Small intestine (tissue), 7 donors: ENCODE measurements around the gene CHST8. TPM values are rescaled to one million over a fixed set of nuclear protein-coding genes. Genes with fewer than 3 reads are reported as not detected.

Experiments used
- DNase-seq, 2 donors: peaks; one replicate each; pipeline versions ENCODE4 v3.0.0 to v3.0.0-alpha.2; 2013
- FAIRE-seq: peaks from 2 replicates; lab custom pipeline; 2012; peaks lifted over from hg19 to GRCh38; lab: Jason Lieb, UNC
- H3K27ac ChIP-seq, 3 donors: one replicate each; pipeline ENCODE4 v1.5.1; 2013; ENCODE audit warnings: low read length in 2 of 3, mild to moderate bottlenecking in 2 of 3, control low read depth in 1 of 3, inconsistent platforms in 1 of 3, low read depth in 1 of 3, moderate library complexity in 1 of 3
- H3K27me3 ChIP-seq, 3 donors: one replicate each; pipeline ENCODE4 v1.6.1; 2013; ENCODE audit warnings: low read length in 3 of 3, inconsistent platforms in 1 of 3; ENCODE audit not compliant: control insufficient read depth in 3 of 3, insufficient read depth in 3 of 3
- H3K36me3 ChIP-seq, 3 donors: one replicate each; pipeline ENCODE4 v1.6.1; 2013; ENCODE audit warnings: low read length in 3 of 3, inconsistent platforms in 1 of 3, low read depth in 1 of 3, mild to moderate bottlenecking in 1 of 3, moderate library complexity in 1 of 3; ENCODE audit not compliant: control insufficient read depth in 3 of 3, insufficient read depth in 2 of 3
- H3K4me1 ChIP-seq, 3 donors: one replicate each; pipeline ENCODE4 v1.6.1; 2013; ENCODE audit warnings: low read length in 2 of 3, inconsistent platforms in 1 of 3, low read depth in 1 of 3, mild to moderate bottlenecking in 1 of 3, moderate library complexity in 1 of 3; ENCODE audit not compliant: control insufficient read depth in 3 of 3, insufficient read depth in 2 of 3
- H3K4me3 ChIP-seq, 3 donors: one replicate each; pipeline ENCODE4 v1.5.1; 2013; ENCODE audit warnings: low read length in 3 of 3, control low read depth in 1 of 3, inconsistent platforms in 1 of 3, low read depth in 1 of 3, mild to moderate bottlenecking in 1 of 3, moderate library complexity in 1 of 3
- H3K9me3 ChIP-seq, 2 donors: one replicate each; pipeline ENCODE4 v1.6.1; 2013; ENCODE audit warnings: low read depth in 1 of 2, low read length in 1 of 2; ENCODE audit not compliant: control insufficient read depth in 2 of 2, insufficient read depth in 1 of 2
- WGBS, 3 donors: extraction: QIAGEN DNeasy Blood & Tissue Kit; methylation state at CpG; one replicate each; pipeline ENCODE4 v1.1.7; 2013; 5-methylcytosine and 5-hydroxymethylcytosine counted together
- polyA plus RNA-seq, 4 donors: library from polyadenylated mRNA; stranded (reverse) in 3 of 4; unstranded in 1 of 4; fragments of 200-250 nt in 3 of 4; fragments of 120-200 nt in 1 of 4; gene quantifications; one replicate each; pipeline versions ENCODE4 v1.2.1 to v1.2.3, GENCODE V29; 2013
- donor health status: healthy with polysubstance abuse.
- donor health status: control.
- donor health status: control.
- donor health status: Bipolar disorder and iron deficiency.
- donor health status: healthy.

The CHST8 gene
- polyA plus RNA-seq, 4 donors = 0.21 to 0.54 TPM; not detected in 2

DNA sequence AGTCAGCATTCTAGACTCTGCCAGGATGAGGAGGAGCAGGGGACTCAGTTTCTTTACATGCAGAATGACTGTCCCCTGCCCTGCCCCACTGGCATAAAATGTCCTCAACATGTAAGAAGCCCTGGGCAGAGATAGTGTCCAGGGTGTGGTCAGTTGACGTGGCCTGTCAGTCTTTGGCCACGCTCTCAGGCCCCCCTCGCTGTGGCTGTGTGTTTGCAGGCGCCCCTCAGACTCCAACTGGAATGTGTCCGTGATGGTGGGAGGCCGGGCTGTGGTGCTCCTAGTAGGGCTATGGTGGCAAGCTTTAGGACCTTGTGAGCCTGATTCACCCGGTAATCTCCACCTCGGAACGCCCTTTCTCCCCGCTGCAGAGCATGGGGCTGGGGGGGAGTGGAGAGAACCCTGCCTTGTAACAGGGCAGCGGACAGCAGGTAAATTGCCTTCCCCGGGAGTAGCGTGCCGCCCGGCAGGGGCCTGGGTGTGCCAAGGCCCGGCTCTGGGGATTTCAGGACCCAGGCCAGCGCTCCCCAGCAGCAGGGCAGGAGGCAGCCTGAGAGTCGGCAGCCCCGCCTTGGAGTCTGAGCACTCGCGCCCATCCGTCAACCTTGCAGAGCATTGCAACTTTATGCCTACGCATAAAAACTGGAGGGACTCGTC is 62.3 kb downstream of the CHST8 start:
- Histone ChIP-seq H3K27ac (no peak overlapping the region), H3K4me3 (no peak overlapping the region), H3K9me3 (no peaks in the 10 kb centered on the region), H3K27me3 (peaks cover 0 to 19% (median 4%) of the 10 kb centered on the region in 3 donors), H3K36me3 (no peaks in the 10 kb centered on the region), H3K4me1 (no peaks in the 10 kb centered on the region)
- DNase-seq = peak in 1 of 2 donors; percentile 57
- FAIRE-seq = no peak
- WGBS, 3 donors = 20 to 23% (median 20%) methylated on average over 24 of the region's 24 CpGs

- no peaks in the 10 kb centered on the region for H3K4me1 ChIP-seq
- WGBS, 3 donors = 28 to 41% (median 30%) methylated on average over 42 of the region's 42 CpGs
- H3K27me3 ChIP-seq = peaks cover 0 to 19% (median 4%) of the 10 kb centered on the region in 3 donors
- H3K27ac ChIP-seq = no peak overlapping the region
- H3K4me3 ChIP-seq = no peak overlapping the region
- FAIRE-seq = no peak
- no peak for DNase-seq
- H3K36me3 ChIP-seq = no peaks in the 10 kb centered on the region
- no peaks in the 10 kb centered on the region for H3K9me3 ChIP-seq
Measured at GRCh38 chr19:33684538-33685232, 62.9 kb downstream of the CHST8 start.

- Histone ChIP-seq H3K27me3 (peaks cover 0 to 19% (median 4%) of the 10 kb centered on the region in 3 donors), H3K4me3 (no peak overlapping the region), H3K36me3 (no peaks in the 10 kb centered on the region), H3K27ac (no peak overlapping the region), H3K9me3 (no peaks in the 10 kb centered on the region), H3K4me1 (no peaks in the 10 kb centered on the region)
- WGBS, 3 donors = 79 to 86% (median 84%) methylated on average over 6 of the region's 6 CpGs
- no peak for DNase-seq
- FAIRE-seq = no peak
Measured at GRCh38 chr19:33685541-33685940, 63.8 kb downstream of the CHST8 start.

- H3K27me3 ChIP-seq = peaks cover 0 to 19% (median 4%) of the 10 kb centered on the region in 3 donors
- H3K27ac ChIP-seq = no peak overlapping the region
- no peaks in the 10 kb centered on the region for H3K4me1 ChIP-seq
- FAIRE-seq (no peak), DNase-seq (no peak)
- H3K4me3 ChIP-seq = no peak overlapping the region
- H3K36me3 ChIP-seq = no peaks in the 10 kb centered on the region
- H3K9me3 ChIP-seq = no peaks in the 10 kb centered on the region
- 76 to 82% (median 77%) methylated on average over 8 of the region's 8 CpGs for WGBS, 3 donors
Measured at GRCh38 chr19:33686262-33686661, 64.5 kb downstream of the CHST8 start.

DNA sequence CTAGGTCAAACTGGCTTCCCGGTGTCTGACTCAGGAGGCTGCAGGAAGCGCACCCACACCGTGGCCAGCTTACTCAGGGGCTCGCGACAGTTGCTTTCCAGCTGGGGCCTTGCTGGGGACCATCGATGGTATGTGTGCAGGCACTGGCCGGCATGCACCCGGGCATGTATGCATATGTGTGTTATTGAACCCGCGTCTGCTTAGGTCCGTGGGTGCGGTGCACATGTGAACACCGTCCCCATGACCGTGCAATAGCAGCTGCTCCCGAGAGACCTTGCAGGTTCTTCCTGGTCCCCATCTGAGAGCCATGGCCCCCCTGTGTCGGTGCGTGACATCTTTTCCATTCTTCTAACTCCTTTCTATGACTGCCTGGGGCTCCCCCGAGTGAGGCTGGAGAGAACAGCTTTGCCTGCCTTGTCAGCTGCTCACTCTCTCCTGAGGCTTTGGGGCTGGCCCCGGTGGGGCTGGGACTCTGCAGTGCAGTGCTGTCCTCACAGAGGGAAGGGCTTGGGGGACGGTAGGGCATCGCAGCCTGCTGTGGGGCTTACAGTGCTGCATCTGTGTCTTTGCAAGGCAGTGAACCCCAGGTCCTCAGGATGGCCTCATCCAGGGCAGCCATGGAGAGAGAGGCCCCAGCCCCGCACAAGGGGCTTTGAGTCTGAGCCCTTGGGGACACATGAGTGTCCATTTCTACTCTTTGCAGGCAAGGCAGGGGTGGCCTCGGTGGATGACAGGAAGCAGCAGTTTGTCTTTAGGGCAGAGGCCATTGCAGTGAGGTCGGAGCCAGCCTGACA is 65.1 kb downstream of the CHST8 start:
- no peaks in the 10 kb centered on the region for H3K9me3 ChIP-seq
- FAIRE-seq (no peak), DNase-seq (no peak)
- no peak overlapping the region for H3K27ac ChIP-seq
- H3K4me3 ChIP-seq = no peak overlapping the region
- 79 to 86% (median 84%) methylated on average over 24 of the region's 24 CpGs for WGBS, 3 donors
- H3K4me1 ChIP-seq = no peaks in the 10 kb centered on the region
- no peaks in the 10 kb centered on the region for H3K36me3 ChIP-seq
- H3K27me3 ChIP-seq = peaks cover 0 to 19% (median 4%) of the 10 kb centered on the region in 3 donors

GRCh38 chr19:33687481-33688170 is 65.9 kb downstream of the CHST8 start:
- WGBS, 3 donors = 70 to 75% (median 72%) methylated on average over 17 of the region's 17 CpGs
- Histone ChIP-seq H3K27me3 (peaks cover 0 to 19% (median 4%) of the 10 kb centered on the region in 3 donors), H3K36me3 (no peaks in the 10 kb centered on the region), H3K4me1 (no peaks in the 10 kb centered on the region), H3K27ac (no peak overlapping the region), H3K4me3 (no peak overlapping the region), H3K9me3 (no peaks in the 10 kb centered on the region)
- DNase-seq (no peak), FAIRE-seq (no peak)

DNA sequence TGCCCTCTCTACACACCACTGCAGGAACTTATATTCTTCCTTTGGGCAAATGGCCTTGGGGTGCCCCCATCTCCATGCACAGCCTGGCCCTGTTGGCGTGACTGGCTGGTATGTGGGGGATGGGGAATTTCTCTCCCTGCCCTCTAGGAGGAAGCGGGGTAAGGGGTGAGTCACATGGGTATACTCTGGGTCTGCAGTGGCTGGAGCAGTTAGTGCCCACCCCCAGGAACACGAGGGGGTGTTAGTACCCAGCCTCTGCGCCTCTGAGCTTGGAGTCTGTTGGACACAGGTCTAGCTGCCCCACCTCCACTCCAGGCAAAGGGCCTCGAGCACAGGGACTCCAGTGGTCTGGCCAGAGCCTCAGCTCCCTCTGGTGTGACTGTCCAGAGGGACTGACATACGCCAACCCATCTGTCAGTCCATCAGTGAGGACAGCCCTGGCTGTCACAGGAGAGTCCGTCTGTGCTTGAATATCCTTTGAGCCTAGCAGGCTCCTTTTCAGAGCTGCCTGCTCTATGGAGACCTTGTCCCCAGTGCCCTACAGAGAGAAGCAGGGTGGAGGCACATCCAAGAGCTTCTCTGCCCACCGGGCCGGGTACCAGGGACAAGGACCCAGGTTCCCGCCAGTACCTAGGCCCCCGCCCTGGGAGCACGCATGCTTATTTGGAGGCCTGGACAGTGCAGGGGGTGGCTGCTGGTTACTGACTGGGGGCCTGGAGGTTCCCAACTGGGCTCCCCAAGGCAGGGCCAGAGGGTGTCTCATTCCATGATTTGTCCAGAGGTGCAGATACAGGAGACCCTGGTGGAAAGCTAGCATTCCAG is 66.6 kb downstream of the CHST8 start:
- WGBS, 3 donors = 68 to 74% (median 71%) methylated on average over 11 to 12 of the region's 12 CpGs
- H3K27me3 ChIP-seq = peaks cover 0 to 19% (median 4%) of the 10 kb centered on the region in 3 donors
- no peaks in the 10 kb centered on the region for H3K4me1 ChIP-seq
- H3K36me3 ChIP-seq = no peaks in the 10 kb centered on the region
- DNase-seq (no peak), FAIRE-seq (no peak)
- no peaks in the 10 kb centered on the region for H3K9me3 ChIP-seq
- H3K4me3 ChIP-seq = no peak overlapping the region
- H3K27ac ChIP-seq = no peak overlapping the region
